ENCODE measurements around the gene SPATA3.

SPATA3 gene

DNA sequence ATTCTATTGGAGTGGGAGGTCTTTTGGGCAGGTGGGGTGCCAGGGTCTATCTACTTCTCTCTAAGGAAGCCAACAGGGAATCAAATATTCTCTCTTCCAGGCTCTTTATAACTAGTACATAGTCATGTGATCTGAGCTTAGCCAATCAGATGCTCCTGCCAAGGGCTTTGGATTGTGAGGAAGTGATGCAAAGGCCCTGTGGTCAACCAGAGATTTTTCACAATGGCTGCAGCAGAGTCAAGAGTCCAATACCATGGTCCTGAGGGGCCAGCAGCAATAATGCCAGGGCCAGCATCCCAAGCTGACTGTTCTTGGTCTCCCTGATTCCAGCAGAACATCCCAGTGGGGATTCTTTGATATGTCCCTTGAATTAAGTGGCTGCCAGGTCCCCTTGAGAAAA is 33.0 kb downstream of the SPATA3 start:
- no peaks in the 10 kb centered on the region for H3K4me1 Mint-ChIP-seq (ENCODE audit: low read depth in 2 of 2)
- no peak for ATAC-seq (replicated peaks)
- H3K4me3 Mint-ChIP-seq = no peak overlapping the region

DNA sequence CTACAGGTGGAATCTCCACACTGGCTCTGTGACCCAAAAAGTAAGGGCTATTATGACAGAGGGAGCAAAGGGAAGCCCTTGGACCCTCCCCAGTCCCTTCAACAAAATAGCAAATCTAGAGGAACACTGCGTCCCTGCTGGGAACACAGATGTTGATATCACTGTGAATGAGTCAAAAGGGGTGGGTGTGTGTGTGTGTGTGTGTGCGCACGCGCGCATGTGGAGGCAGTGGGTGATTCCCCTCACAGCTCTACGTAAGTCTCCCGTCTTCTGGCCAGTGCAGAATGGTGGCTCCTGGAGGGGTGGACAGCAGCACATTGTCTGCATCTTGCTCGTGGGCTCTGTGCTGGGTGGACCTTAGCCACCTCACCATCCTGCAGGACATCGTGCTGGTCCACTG is 33.6 kb downstream of the SPATA3 start:
- DNase-seq (no peak), ATAC-seq (replicated peaks) (no peak)
- Mint-ChIP-seq H3K9me3 (no peaks in the 10 kb centered on the region), H3K27ac (no peak overlapping the region), H3K4me3 (no peak overlapping the region), H3K36me3 (ENCODE audit: insufficient read depth) (no peaks in the 10 kb centered on the region), H3K4me1 (ENCODE audit: low read depth in 2 of 2) (no peaks in the 10 kb centered on the region), H3K27me3 (peaks cover 26 to 36% of the 10 kb centered on the region in 2 donors)

More for the DNA sequence above, 33.0 kb downstream of the SPATA3 start:
- Mint-ChIP-seq H3K36me3 (ENCODE audit: insufficient read depth) (no peaks in the 10 kb centered on the region), H3K9me3 (no peaks in the 10 kb centered on the region), H3K27ac (no peak overlapping the region), H3K27me3 (peaks cover 24 to 33% of the 10 kb centered on the region in 2 donors)
- no peak for DNase-seq

DNA sequence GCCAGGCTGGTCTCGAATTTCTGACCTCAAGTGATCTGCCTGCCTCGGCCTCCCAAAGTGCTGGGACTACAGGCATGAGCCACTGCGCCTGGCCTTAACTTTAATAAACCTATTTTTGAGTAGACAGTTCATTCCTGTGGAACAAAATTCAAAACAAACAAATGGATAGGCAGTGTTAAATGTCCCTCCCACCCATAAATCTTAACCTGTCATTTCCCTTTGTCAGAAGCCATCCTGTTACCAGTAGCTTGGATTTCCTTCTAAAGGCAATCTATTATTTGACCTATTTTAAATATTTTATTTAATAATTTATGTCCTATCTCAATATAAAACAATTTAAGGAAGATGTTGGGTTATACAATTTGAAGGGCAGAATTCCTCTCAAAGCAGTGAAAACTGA is 34.8 kb downstream of the SPATA3 start:
- DNase-seq (no peak), ATAC-seq (replicated peaks) (no peak)
- no peak overlapping the region for H3K27ac Mint-ChIP-seq
- H3K9me3 Mint-ChIP-seq = no peaks in the 10 kb centered on the region
- H3K27me3 Mint-ChIP-seq = peaks cover 35 to 45% of the 10 kb centered on the region in 2 donors
- H3K4me3 Mint-ChIP-seq = no peak overlapping the region
- no peaks in the 10 kb centered on the region for H3K4me1 Mint-ChIP-seq (ENCODE audit: low read depth in 2 of 2)
- no peaks in the 10 kb centered on the region for H3K36me3 Mint-ChIP-seq (ENCODE audit: insufficient read depth)

- DNase-seq (no peak), ATAC-seq (replicated peaks) (no peak)
- no peaks in the 10 kb centered on the region for H3K4me1 Mint-ChIP-seq (ENCODE audit: low read depth in 2 of 2)
- no peak overlapping the region for H3K4me3 Mint-ChIP-seq
- no peak overlapping the region for H3K27ac Mint-ChIP-seq
- no peaks in the 10 kb centered on the region for H3K36me3 Mint-ChIP-seq (ENCODE audit: insufficient read depth)
- H3K9me3 Mint-ChIP-seq = no peaks in the 10 kb centered on the region
- peaks cover 49 to 53% of the 10 kb centered on the region in 2 donors for H3K27me3 Mint-ChIP-seq
These were observed 36.7 kb downstream of the SPATA3 start for GRCh38 chr2:231032575-231033140.

- H3K36me3 Mint-ChIP-seq (ENCODE audit: insufficient read depth) = peaks cover 2% of the 10 kb centered on the region
These were observed 37.5 kb downstream of the SPATA3 start for GRCh38 chr2:231033147-231034132.

DNA sequence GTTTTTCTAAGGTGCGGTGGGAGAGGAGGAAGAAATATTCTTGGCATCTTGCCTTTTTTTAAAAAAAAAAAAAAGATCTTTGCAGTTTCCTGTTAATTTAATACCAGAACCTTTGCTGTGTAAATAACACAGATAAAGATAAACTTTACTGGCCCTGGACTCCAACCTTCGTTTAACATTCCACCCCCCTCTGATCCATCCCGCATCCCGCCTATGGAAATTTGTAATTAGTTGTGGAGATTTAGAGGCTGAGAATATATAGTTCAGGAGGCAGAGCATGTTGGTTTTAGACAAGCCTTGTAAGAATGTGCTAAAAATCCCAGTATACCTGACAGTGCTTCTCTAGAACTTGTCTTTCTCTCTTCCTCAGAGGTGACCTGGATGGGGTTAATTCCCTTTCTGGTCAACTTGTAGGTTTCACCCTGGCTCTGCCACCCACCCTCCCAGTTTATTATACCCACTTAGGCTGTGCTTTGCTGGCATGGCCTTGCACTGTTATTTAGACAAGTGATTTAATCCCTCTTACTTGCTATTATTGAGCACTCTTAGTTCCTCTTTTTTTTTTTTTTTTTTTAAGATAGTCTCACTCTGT is 38.5 kb downstream of the SPATA3 start:
- no peak overlapping the region for H3K4me3 Mint-ChIP-seq
- peaks cover 4 to 7% of the 10 kb centered on the region in 2 donors for H3K4me1 Mint-ChIP-seq (ENCODE audit: low read depth in 2 of 2)
- peaks cover 62 to 70% of the 10 kb centered on the region in 2 donors for H3K27me3 Mint-ChIP-seq
- H3K36me3 Mint-ChIP-seq (ENCODE audit: insufficient read depth) = peaks cover 3% of the 10 kb centered on the region
- no peak overlapping the region for H3K27ac Mint-ChIP-seq
- DNase-seq (no peak), ATAC-seq (replicated peaks) (no peak)
- no peaks in the 10 kb centered on the region for H3K9me3 Mint-ChIP-seq

More at GRCh38 chr2:231033147-231034132, 37.5 kb downstream of the SPATA3 start:
- peaks cover 52 to 60% of the 10 kb centered on the region in 2 donors for H3K27me3 Mint-ChIP-seq
- no peak overlapping the region for H3K27ac Mint-ChIP-seq
- ATAC-seq (replicated peaks) (no peak), DNase-seq (no peak)
- peaks cover 2 to 4% of the 10 kb centered on the region in 2 donors for H3K4me1 Mint-ChIP-seq (ENCODE audit: low read depth in 2 of 2)
- H3K9me3 Mint-ChIP-seq = no peaks in the 10 kb centered on the region
- no peak overlapping the region for H3K4me3 Mint-ChIP-seq

GRCh38 chr2:231036131-231036530 is 40.2 kb downstream of the SPATA3 start:
- no peak overlapping the region for H3K27ac Mint-ChIP-seq
- peaks cover 79 to 87% of the 10 kb centered on the region in 2 donors for H3K27me3 Mint-ChIP-seq
- H3K4me1 Mint-ChIP-seq (ENCODE audit: low read depth in 2 of 2) = peaks cover 4 to 7% of the 10 kb centered on the region in 2 donors
- H3K4me3 Mint-ChIP-seq = peak overlapping the region in 1 of 2 donors; percentile 47
- no peaks in the 10 kb centered on the region for H3K9me3 Mint-ChIP-seq
- ATAC-seq (replicated peaks) (no peak), DNase-seq (no peak)
- H3K36me3 Mint-ChIP-seq (ENCODE audit: insufficient read depth) = peaks cover 3% of the 10 kb centered on the region

DNA sequence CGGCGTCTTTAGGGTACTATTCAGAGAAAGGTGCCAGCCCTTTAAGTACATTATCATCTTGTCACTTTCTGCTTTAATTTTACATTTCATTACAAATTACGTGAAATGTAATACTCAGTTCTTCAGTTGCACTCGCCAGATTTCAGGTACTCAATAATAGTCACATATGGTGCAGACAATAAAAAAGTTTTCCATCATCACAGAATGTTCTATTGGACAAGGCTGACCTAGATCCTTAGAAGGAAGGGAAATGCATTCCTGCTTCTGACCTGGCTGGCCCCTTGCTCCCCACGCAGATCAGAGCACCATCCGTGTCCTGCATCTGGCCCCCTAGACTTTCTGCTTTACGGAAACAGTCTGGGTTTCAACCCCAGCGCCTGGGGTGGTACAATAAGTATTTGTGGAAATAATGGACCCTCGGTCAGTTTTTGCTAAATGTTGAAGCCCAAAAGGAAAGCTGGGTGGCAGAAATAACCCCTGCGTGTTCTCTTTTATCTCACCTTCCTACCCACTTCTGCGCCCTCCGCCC is 40.7 kb downstream of the SPATA3 start:
- ATAC-seq (replicated peaks) = no peak
- Mint-ChIP-seq H3K4me1 (ENCODE audit: low read depth in 2 of 2) (peaks cover 4 to 7% of the 10 kb centered on the region in 2 donors), H3K27ac (no peak overlapping the region), H3K9me3 (no peaks in the 10 kb centered on the region), H3K36me3 (ENCODE audit: insufficient read depth) (peaks cover 3% of the 10 kb centered on the region), H3K27me3 (peaks cover 84 to 92% of the 10 kb centered on the region in 2 donors), H3K4me3 (peak overlapping the region; percentile 29 to 33)
- no peak for DNase-seq

- ATAC-seq (replicated peaks) (peak; percentile 17), DNase-seq (no peak)
- H3K36me3 Mint-ChIP-seq (ENCODE audit: insufficient read depth) = peaks cover 3% of the 10 kb centered on the region
- no peak within 1 kb of the TSS for H3K27ac Mint-ChIP-seq
- H3K4me1 Mint-ChIP-seq (ENCODE audit: low read depth in 2 of 2) = peaks cover 4 to 7% of the 10 kb centered on the region in 2 donors
- H3K27me3 Mint-ChIP-seq = peaks cover 85 to 94% of the 10 kb centered on the region in 2 donors
- H3K4me3 Mint-ChIP-seq = peak within 1 kb of the TSS; percentile 59 to 70
- no peaks in the 10 kb centered on the region for H3K9me3 Mint-ChIP-seq
These were observed 41.3 kb downstream of the SPATA3 start, which contains the start of gene C2orf72 for GRCh38 chr2:231037202-231037730. Gene C2orf72, plus strand, starts transcription at chr2:231037523. Its CDS starts 43 bp downstream, at chr2:231037566.

- Mint-ChIP-seq H3K4me1 (ENCODE audit: low read depth in 2 of 2) (peaks cover 4 to 7% of the 10 kb centered on the region in 2 donors), H3K36me3 (ENCODE audit: insufficient read depth) (peaks cover 3% of the 10 kb centered on the region), H3K27ac (no peak overlapping the region), H3K27me3 (peaks cover 79 to 89% of the 10 kb centered on the region in 2 donors), H3K9me3 (no peaks in the 10 kb centered on the region), H3K4me3 (peak overlapping the region; percentile 59 to 70)
- DNase-seq = no peak
- peak; percentile 55 for ATAC-seq (replicated peaks)
These were observed 42.0 kb downstream of the SPATA3 start for GRCh38 chr2:231037731-231038482.

GRCh38 chr2:231038483-231039293 is 42.8 kb downstream of the SPATA3 start:
- peak overlapping the region; percentile 59 to 70 for H3K4me3 Mint-ChIP-seq
- no peak overlapping the region for H3K27ac Mint-ChIP-seq
- no peak for DNase-seq
- peaks cover 4 to 7% of the 10 kb centered on the region in 2 donors for H3K4me1 Mint-ChIP-seq (ENCODE audit: low read depth in 2 of 2)
- ATAC-seq (replicated peaks) = no peak
- H3K27me3 Mint-ChIP-seq = peaks cover 71 to 82% of the 10 kb centered on the region in 2 donors
- no peaks in the 10 kb centered on the region for H3K9me3 Mint-ChIP-seq
- peaks cover 3% of the 10 kb centered on the region for H3K36me3 Mint-ChIP-seq (ENCODE audit: insufficient read depth)

DNA sequence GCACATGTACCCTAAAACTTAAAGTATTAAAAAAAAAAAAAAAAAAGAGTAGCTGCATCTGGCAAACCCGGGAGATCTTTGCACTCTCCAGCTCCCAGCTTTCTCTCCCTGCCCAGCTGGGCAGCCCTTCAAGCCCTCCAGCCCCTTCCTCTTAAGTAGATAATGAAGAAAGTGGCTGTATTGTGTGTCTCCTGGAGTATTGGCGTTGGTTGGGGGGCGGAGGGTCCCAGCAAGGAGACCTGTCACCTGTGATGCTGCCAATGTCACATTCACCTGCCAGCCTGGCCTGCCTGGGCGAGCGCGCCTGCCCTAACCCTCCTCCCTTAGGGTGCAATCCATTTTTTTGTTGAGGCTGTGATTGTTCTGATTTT is 43.4 kb downstream of the SPATA3 start:
- peaks cover 65 to 76% of the 10 kb centered on the region in 2 donors for H3K27me3 Mint-ChIP-seq
- peaks cover 4 to 7% of the 10 kb centered on the region in 2 donors for H3K4me1 Mint-ChIP-seq (ENCODE audit: low read depth in 2 of 2)
- DNase-seq (no peak), ATAC-seq (replicated peaks) (no peak)
- H3K27ac Mint-ChIP-seq = no peak overlapping the region
- H3K36me3 Mint-ChIP-seq (ENCODE audit: insufficient read depth) = peaks cover 3% of the 10 kb centered on the region
- no peaks in the 10 kb centered on the region for H3K9me3 Mint-ChIP-seq
- H3K4me3 Mint-ChIP-seq = no peak overlapping the region

All from effector memory CD8-positive, alpha-beta T cell (primary cell).